Central memory CD8-positive, alpha-beta T cell (primary cell): ENCODE data around the gene VEGFB.

ENCODE experiments used
- ATAC-seq: fragments of 150-1000 bp; cut with Tn5 transposase; replicated peaks from 2 replicates; pipeline ENCODE4 v1.10.0; 2022; ENCODE audit warnings: mild to moderate bottlenecking, moderate FRiP score, moderate number of reproducible peaks; ENCODE audit not compliant: poor library complexity, severe bottlenecking; ENCODE audit errors: extremely low read depth
- DNase-seq, 2 donors: peaks; one replicate each; pipeline ENCODE4 v3.0.0; 2021; ENCODE audit warnings: low spot score in 2 of 2
- H3K27ac Mint-ChIP-seq: one replicate; pipeline ENCODE4 v1.8.0; 2022; ENCODE audit warnings: low read depth, mild to moderate bottlenecking, moderate library complexity, mixed read lengths
- H3K27me3 Mint-ChIP-seq: one replicate; pipeline ENCODE4 v1.8.0; 2022; ENCODE audit warnings: mixed read lengths
- H3K36me3 Mint-ChIP-seq: one replicate; pipeline ENCODE4 v1.8.0; 2022; ENCODE audit warnings: mild to moderate bottlenecking, moderate library complexity, mixed read lengths; ENCODE audit not compliant: insufficient read depth
- H3K4me1 Mint-ChIP-seq: one replicate; pipeline ENCODE4 v1.8.0; 2022; ENCODE audit warnings: mixed read lengths
- H3K4me3 Mint-ChIP-seq: one replicate; pipeline ENCODE4 v1.8.0; 2022; ENCODE audit warnings: mild to moderate bottlenecking, moderate library complexity, mixed read lengths
- H3K9me3 Mint-ChIP-seq: one replicate; pipeline ENCODE4 v1.8.0; 2022; ENCODE audit warnings: mixed read lengths

Gene VEGFB

DNA sequence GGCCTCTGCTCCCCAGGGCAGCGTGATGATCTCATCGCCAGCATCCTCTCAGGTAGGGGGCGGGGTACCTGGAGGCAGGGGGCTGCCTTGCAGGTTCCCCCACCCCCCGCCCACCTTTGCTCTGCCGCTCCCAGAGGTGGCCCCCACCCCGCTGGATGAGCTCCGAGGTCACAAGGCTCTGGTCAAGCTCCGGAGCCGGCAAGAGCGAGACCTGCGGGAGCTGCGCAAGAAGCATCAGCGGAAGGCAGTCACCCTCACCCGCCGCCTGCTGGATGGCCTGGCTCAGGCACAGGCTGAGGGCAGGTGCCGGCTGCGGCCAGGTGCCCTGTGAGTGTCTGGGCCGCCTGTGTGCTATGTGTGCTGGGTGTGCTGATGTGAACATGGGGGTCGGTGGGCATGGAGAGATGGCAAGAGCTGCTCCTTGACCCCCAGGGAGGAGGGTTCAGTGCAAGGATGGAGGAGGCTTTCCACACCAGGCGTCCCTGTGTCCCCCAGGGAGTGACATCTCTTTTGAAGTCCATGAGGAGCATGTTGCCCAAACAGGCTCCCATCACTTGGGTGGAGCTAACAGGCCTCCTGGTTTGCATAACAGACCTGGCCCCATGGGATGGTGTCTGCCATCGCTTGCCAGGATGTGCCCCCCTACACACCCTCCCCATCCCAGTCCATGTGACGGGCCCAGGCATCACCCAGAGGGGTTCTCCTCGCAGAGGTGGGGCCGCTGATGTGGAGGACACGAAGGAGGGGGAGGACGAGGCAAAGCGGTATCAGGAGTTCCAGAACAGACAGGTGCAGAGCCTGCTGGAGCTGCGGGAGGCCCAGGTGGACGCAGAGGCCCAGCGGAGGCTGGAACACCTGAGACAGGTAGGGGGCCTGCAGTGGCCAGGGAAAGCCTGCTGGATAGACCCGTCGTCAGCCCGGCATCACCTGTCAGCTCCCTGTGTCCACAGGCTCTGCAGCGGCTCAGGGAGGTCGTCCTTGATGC, 31.1 kb downstream of the VEGFB start:
- Mint-ChIP-seq H3K4me1 (peaks cover 22% of the 10 kb centered on the region), H3K27ac (no peak overlapping the region), H3K4me3 (no peak overlapping the region), H3K27me3 (no peaks in the 10 kb centered on the region), H3K36me3 (peaks cover 13% of the 10 kb centered on the region), H3K9me3 (no peaks in the 10 kb centered on the region)
- DNase-seq (no peak), ATAC-seq (no peak)

DNA sequence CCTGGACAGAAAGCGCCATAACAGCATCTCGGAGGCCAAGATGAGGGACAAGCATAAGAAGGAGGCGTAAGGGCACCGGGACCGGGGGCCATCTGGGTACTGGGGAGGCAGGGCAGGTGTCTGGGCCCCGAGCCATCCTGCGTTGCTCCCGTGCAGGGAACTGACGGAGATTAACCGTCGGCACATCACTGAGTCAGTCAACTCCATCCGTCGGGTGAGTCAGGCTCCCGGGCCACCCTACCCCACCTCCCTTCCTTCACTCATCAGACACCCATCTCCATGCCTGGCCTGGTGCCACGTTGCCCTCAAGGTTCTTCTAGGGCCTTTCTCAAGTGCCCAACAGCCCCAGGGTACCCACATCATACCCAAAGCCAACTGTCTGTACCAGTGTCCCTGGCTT, 32.0 kb downstream of the VEGFB start:
- H3K9me3 Mint-ChIP-seq: no peaks in the 10 kb centered on the region

DNA sequence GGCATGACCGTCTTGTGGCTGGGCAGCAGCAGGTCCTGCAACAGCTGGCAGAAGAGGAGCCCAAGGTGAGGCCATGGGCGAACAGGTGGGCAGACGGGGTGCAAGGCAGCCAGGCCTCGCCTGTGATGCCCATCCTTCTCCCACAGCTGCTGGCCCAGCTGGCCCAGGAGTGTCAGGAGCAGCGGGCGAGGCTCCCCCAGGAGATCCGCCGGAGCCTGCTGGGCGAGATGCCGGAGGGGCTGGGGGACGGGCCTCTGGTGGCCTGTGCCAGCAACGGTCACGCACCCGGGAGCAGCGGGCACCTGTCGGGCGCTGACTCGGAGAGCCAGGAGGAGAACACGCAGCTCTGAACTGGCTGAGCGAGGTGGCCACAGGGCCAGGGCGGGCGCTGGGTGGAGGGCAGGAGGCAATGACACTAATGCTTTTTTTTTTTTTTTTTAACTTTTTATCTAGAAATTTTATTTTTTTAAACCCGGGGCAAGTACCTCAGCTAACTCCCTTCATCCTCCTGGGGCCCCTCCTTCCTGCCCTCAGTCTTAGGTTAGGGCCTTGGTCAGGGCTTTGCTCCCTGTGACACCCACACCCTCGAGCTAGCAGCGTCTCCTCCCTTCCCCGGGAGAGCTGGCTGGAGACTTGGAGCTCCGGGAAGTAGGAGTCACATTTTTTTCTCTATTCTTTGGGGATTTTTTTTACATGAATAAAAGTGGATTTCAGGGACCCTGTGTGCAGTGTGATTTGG, 33.0 kb downstream of the VEGFB start:
- DNase-seq (no peak), ATAC-seq (no peak)
- Mint-ChIP-seq H3K27me3 (no peaks in the 10 kb centered on the region), H3K4me1 (peaks cover 32% of the 10 kb centered on the region), H3K4me3 (peak overlapping the region; percentile 13), H3K27ac (no peak overlapping the region), H3K36me3 (peaks cover 27% of the 10 kb centered on the region), H3K9me3 (no peaks in the 10 kb centered on the region)

More for the DNA sequence above, 32.0 kb downstream of the VEGFB start:
- H3K27me3 Mint-ChIP-seq: no peaks in the 10 kb centered on the region
- no peak overlapping the region for H3K4me3 Mint-ChIP-seq
- H3K27ac Mint-ChIP-seq: no peak overlapping the region
- no peak for ATAC-seq
- DNase-seq: no peak
- H3K36me3 Mint-ChIP-seq: peaks cover 21% of the 10 kb centered on the region
- H3K4me1 Mint-ChIP-seq: peaks cover 24% of the 10 kb centered on the region

DNA sequence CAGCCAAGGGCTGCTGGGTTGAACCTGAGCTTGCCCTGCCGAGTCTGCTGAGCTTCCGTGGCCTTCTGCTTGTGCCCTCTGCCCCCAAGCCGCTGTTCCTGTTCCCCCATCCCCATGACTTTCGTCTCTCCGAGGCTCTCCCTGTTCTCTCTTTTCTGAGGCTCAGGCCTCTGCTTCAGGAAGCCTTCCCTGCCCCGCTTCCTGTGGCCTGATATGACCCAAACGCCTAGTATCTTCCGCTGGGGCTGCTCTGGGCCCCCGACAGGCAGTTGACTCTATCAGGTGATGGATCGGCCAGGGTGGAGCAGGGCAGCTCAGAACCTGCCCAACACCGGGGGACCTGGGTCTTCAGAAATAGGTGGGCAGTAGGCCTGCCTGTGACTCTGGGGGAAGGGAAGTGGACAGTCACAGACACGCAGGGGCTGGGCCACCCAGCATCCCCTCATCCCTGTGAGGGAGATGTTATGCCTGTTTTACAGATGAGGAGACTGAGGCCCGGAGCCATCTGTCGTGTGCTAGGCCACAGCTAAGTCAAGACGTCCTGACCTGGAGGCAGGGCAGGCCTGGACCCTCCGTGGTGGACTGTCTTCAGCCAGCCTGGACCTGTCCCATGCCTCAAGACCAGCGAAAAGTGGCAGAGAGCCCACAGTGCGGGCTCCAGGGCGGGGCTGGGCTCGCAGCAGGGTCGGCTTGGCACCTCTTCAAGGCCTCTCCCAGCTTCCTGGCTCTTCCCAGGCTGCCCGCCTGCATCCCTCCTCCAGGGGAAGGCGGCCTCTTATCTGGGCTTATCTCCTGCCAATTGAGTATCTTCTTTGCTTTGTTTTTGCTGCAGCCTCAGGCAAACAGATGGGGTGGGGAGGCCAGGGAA, 33.9 kb downstream of the VEGFB start:
- peaks cover 29% of the 10 kb centered on the region for H3K36me3 Mint-ChIP-seq

DNA sequence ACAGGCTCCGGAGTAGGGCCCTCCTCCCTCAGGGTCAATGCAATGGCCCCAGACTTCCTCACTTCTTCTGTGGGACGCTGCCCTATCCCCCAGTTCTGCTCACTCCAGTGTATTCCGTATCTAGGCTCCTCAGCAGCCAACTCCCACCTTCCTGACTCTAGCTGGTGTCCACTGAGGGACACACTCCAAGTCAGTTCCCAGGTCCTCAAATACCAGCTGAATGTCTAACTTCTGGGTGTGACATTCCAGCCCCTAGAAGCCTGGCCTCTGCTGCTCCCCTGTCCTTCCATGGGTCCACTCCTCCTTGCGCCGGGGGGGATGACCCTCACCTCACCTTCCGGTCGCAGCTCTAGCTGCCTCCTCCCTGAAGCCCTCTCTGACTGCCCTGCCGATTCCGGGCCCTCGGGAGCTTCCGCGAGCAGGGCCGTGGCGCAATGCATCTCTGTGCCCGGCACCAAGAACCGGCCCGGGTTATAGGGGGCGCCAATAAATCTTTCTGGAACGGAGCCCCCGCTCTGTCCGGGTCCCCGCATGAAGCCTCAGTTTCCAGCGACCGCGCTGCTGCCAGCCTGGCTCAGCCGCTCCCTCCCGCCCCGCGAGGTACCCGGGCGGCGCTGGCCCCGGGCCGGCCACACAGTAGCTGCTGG, 34.6 kb downstream of the VEGFB start:
- Mint-ChIP-seq H3K4me1 (peaks cover 32% of the 10 kb centered on the region), H3K4me3 (peak overlapping the region; percentile 98), H3K27ac (peak overlapping the region; percentile 98), H3K9me3 (no peaks in the 10 kb centered on the region), H3K36me3 (peaks cover 29% of the 10 kb centered on the region), H3K27me3 (no peaks in the 10 kb centered on the region)
- ATAC-seq: peak; percentile 1
- no peak for DNase-seq

More for the DNA sequence above, 33.9 kb downstream of the VEGFB start:
- no peaks in the 10 kb centered on the region for H3K27me3 Mint-ChIP-seq
- no peaks in the 10 kb centered on the region for H3K9me3 Mint-ChIP-seq
- ATAC-seq (no peak), DNase-seq (no peak)
- H3K4me1 Mint-ChIP-seq: peaks cover 32% of the 10 kb centered on the region
- peak overlapping the region; percentile 98 for H3K27ac Mint-ChIP-seq
- H3K4me3 Mint-ChIP-seq: peak overlapping the region; percentile 98

DNA sequence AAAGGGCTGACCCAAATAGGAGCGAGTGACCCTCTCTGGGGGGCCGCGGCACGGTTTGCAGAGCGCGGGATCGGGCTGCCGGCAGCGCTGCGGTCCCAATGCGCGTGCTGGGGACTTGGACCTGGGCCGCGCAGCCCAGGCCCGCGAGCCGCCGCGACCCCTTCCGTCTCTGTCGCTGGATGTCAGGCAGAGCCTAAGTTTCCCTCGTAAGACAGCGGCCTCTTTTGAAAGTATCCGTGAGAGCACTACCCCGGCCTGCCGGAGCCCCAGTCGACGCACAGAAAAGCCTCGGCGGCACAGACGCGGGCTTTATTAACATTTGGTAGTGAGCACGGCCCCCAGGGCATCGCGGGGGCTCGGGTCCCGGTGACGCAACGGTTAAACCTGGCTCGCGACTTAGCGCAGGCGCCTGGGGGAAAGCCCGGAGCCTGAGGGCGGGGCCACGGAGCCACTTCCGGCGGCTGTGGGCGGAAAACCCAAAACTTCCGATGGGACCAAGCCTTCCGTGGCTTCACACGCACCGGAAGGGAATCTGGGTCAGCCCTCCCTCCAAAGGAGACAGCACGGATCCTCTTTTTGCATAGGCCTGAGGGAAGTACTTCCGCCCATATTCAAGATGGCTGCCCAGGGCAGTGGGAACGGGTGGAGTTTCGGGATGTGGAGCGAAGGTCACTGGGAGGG, 35.3 kb downstream of the VEGFB start:
- Mint-ChIP-seq H3K4me3 (peak overlapping the region; percentile 98), H3K9me3 (no peaks in the 10 kb centered on the region), H3K27me3 (no peaks in the 10 kb centered on the region), H3K27ac (peak overlapping the region; percentile 98), H3K36me3 (peaks cover 31% of the 10 kb centered on the region), H3K4me1 (peaks cover 32% of the 10 kb centered on the region)
- ATAC-seq (peak; percentile 74), DNase-seq (peak; percentile 94 to 96)

DNA sequence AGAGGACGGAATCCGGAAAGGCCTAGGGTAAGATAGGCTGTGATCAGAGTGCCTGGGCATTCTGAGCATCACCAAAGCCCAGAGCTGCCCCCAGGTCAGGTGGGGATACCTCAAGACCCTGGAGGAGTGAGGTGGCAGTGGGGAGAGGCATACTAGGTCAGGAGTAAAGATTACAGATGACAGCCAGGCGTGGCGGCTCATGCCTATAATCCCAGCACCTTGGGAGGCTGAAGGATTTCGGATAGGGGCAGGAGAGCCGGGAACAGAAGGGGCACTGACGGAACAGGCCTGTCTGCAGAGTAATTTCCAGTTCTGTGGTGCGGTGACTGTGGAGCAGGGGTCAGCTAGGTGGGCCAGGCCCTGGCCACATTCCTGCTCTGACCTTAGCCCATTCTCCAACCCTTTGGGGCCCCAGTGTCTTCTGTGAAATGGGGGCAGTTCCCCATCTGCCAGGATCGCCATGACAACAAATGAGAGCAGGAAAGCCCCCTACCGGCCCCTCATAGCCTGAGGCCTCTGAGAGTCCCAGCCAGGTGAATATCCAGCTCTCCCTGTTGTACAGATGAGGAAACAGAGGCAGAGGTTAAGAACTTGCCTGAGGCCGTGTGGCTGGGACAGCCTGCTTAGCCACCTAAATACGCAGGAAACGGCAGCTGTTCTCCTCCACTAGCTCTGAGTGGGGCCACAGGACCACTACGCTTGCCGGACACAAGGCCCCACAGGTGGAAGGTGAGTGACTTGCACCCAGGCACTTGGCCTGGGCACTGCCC, 40.8 kb downstream of the VEGFB start:
- peaks cover 23% of the 10 kb centered on the region for H3K36me3 Mint-ChIP-seq
- ATAC-seq: no peak
- H3K4me1 Mint-ChIP-seq: peaks cover 12% of the 10 kb centered on the region
- no peaks in the 10 kb centered on the region for H3K27me3 Mint-ChIP-seq
- no peak for DNase-seq
- H3K27ac Mint-ChIP-seq: no peak overlapping the region
- H3K4me3 Mint-ChIP-seq: no peak overlapping the region
- no peaks in the 10 kb centered on the region for H3K9me3 Mint-ChIP-seq

DNA sequence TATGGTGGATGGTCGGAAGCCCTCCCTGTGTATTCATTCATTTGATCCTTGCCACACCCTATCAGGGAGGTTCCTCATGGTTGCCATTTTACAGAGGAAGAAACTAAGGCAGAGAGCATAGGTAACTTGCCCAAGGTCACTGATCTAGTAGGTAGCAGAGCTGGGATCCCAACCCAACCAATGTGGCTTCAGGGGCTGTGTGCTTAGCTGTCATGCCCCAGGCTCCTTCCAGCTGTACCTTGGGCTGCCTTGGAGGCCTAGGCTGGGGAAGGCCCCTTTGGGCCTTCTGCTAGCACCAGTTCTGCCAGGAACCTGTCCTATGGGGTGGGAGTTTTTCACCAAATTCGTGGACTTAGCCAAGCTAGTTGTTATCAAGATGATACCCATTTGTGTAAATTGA, 41.5 kb downstream of the VEGFB start:
- Mint-ChIP-seq H3K27ac (no peak overlapping the region), H3K36me3 (peaks cover 17% of the 10 kb centered on the region), H3K4me1 (peaks cover 9% of the 10 kb centered on the region), H3K9me3 (no peaks in the 10 kb centered on the region), H3K4me3 (no peak overlapping the region), H3K27me3 (no peaks in the 10 kb centered on the region)
- ATAC-seq (no peak), DNase-seq (no peak)

DNA sequence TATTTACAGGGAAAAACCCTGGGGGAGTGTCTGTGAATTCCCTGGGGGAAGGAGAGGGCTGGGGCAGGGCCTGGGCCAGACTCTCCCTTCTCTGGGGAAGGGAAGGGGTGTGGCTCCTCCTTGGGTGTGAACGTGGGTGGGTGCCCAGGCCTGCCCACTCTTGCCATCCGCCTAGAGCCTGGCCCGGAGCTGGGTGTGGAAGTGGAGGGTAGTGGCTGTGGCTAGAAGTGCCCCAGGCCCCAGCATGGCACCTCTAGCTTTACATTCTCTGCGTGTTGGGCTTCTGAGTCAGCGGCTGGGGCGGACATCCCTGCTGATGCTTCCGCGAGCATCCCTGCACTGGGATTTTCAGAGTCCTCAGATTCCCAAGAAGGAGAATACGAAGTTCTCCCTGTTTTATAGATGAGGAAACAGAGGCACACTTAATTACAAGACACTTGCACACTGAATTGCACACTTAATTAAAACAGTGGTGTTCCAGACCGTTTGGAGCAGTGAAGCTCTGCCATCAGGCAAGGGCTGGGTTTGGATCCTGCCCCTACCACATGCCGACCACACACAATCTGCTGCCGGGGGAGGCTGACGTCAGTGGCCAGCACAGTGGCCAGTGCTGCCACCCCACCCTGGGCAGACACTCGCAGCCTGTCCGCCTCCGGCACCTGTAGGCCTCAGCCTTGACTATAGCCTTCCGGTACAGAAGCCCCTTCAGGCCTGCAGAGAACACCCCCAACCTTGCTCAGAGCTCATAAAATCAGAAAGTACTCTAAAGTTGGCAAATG, 42.5 kb downstream of the VEGFB start:
- ATAC-seq: no peak
- Mint-ChIP-seq H3K27me3 (no peaks in the 10 kb centered on the region), H3K27ac (no peak overlapping the region), H3K4me1 (peaks cover 2% of the 10 kb centered on the region), H3K36me3 (peaks cover 12% of the 10 kb centered on the region), H3K9me3 (no peaks in the 10 kb centered on the region), H3K4me3 (no peak overlapping the region)
- DNase-seq: no peak

DNA sequence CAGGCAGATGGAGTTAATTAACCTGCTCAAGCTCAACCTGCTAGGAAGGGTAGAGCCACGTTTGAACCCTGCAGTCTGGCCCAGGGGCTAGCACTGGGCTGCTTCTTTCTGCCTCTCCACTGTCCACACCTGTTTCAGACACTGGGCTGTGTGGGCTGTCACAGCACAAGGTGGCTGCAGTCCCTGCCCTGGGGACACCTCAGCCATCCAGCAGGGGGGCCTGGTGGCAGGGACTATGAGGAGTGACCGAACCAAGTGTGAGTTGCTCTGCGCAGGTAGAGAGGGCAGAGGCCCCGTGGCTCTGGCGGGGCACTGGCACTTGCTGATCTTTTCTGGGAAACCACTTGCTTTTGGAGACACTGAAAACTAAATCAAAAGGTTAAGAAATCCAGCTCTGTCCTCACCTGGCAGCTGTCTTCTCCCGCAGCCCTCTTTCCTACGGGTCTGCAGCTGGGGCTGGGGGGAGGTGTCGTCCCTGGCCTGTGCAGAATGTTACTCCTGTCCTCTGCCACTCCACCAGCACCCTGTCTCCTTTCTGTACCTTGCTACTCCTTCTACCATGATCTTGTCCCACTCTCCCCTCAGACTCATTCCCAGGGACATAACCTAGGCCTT, 44.3 kb downstream of the VEGFB start:
- Mint-ChIP-seq H3K27me3 (no peaks in the 10 kb centered on the region), H3K36me3 (peaks cover 8% of the 10 kb centered on the region), H3K27ac (peak overlapping the region; percentile 78), H3K9me3 (no peaks in the 10 kb centered on the region), H3K4me3 (no peak overlapping the region), H3K4me1 (peaks cover under 1% of the 10 kb centered on the region)
- ATAC-seq (no peak), DNase-seq (no peak)
